ENCODE data around the gene INPP5A. TPM values are rescaled to one million over a fixed set of nuclear protein-coding genes. Genes with fewer than 3 reads are reported as not detected.

Gene INPP5A
- total and polyA plus RNA-seq, 2 experiments from 2014 or later, result 41.2 to 53.6 TPM

DNA sequence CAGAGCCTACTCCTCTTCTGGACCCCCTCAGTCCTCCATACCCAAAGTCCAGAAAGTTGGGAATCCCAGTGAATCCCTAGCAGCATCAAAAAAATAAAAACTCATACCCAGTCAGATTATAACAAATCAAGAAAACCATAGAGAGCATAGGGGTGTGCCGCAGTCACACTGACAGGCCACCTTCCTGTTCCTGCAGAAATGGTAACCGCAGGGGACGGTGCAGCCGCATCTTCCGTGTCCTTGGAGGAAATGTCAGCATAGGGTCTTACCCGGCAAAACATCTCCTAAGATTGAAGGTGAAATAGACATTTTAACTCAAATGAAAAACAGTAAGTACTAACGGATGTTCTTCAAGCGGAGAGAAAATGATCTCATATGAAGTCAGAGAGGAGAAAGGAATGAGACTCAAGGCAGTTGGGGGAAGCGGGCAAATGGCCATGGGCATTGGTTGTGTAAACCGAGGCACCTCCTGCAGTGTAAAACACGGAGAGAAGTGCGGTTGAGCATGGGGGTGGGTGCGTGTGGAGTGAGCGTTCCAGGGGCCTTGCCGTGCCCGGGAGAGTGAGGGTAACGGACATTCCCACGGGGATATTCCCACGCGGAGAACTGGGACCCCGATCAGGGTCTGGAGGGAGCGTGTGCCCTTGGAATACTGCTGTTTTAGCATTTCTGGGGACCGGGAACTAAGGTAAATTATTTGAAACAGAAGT lies 137.6 kb downstream of the INPP5A start:
- TF ChIP-seq EZH2 (IDR thresholded peaks at IDR 0.05; ENCODE audit: borderline replicate concordance) (no peak), EZH2phosphoT487 (IDR thresholded peaks at IDR 0.05; ENCODE audit: low read depth, severe bottlenecking, unreplicated experiment) (no peak), CTCF (IDR thresholded peaks at IDR 0.05; ENCODE audit: poor library complexity) (no peak)
- Histone ChIP-seq H3K36me3 (replicated peaks; ENCODE audit: insufficient read depth, low read depth) (no peaks in the 10 kb centered on the region), H3K4me1 (ENCODE audit: insufficient read depth) (no peaks in the 10 kb centered on the region), H3K9me3 (ENCODE audit: low read depth) (no peaks in the 10 kb centered on the region), H3K79me2 (no peaks in the 10 kb centered on the region), H3K9me2 (replicated peaks; ENCODE audit: insufficient read depth) (no peaks in the 10 kb centered on the region), H3K4me2 (no peak overlapping the region), H3K27me3 (no peaks in the 10 kb centered on the region), H3K27ac (no peak overlapping the region), H3K4me3 (no peak overlapping the region), H4K20me1 (ENCODE audit: insufficient read depth, poor library complexity, severe bottlenecking) (no peaks in the 10 kb centered on the region), H2AFZ (no peak overlapping the region)
- 93% methylated on average over 23 of the region's 23 CpGs for WGBS (ENCODE audit: low lambda C conversion rate, missing lambda C conversion rate)
- no peak for DNase-seq (ENCODE audit: low spot score)

DNA sequence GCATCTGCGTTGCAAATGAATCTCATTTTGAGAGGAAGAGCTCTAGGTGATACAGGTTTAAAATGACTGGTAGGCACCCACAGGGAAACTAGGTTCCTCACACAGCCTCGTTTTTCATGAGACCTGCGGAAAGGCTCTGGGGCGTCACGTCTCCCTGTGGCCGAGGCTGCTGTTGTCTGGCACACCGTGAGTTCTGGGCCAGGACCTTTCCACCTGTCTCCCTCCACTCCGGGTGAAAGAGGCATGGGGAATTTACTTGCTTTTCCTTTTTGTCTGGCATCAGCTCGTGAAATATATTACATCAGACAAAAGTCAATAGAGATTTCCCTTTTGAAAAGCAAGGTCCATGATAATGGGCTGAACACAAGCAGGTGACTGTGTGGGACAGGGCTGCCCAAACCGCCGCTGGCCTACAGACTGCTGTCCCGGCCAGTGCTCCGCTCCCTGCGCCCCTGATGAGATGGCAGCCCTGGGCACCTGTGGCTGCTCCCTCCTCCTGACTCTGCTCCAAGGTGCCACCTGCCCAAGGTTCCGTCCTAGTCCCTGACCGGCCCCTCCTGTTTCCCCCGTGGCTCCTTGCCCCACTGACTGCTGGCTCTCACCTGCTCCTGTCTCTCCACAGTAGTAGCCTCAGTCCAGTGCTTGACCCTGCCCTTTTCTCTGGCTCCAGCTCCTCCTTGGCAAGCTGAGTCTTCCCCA lies 138.8 kb downstream of the INPP5A start:
- no peak for DNase-seq (ENCODE audit: low spot score)
- H3K36me3 ChIP-seq (replicated peaks; ENCODE audit: insufficient read depth, low read depth), result no peaks in the 10 kb centered on the region
- no peak overlapping the region for H3K27ac ChIP-seq
- no peaks in the 10 kb centered on the region for H3K79me2 ChIP-seq
- H4K20me1 ChIP-seq (ENCODE audit: insufficient read depth, poor library complexity, severe bottlenecking), result no peaks in the 10 kb centered on the region
- H3K4me1 ChIP-seq (ENCODE audit: insufficient read depth), result no peaks in the 10 kb centered on the region
- TF ChIP-seq CTCF (IDR thresholded peaks at IDR 0.05; ENCODE audit: poor library complexity) (no peak), EZH2 (IDR thresholded peaks at IDR 0.05; ENCODE audit: borderline replicate concordance) (no peak), EZH2phosphoT487 (IDR thresholded peaks at IDR 0.05; ENCODE audit: low read depth, severe bottlenecking, unreplicated experiment) (no peak)
- H3K27me3 ChIP-seq, result no peaks in the 10 kb centered on the region
- no peaks in the 10 kb centered on the region for H3K9me2 ChIP-seq (replicated peaks; ENCODE audit: insufficient read depth)
- no peaks in the 10 kb centered on the region for H3K9me3 ChIP-seq (ENCODE audit: low read depth)
- WGBS (ENCODE audit: low lambda C conversion rate, missing lambda C conversion rate), result 89% methylated on average over 17 of the region's 17 CpGs
- no peak overlapping the region for H3K4me3 ChIP-seq
- H3K4me2 ChIP-seq, result no peak overlapping the region
- no peak overlapping the region for H2AFZ ChIP-seq

DNA sequence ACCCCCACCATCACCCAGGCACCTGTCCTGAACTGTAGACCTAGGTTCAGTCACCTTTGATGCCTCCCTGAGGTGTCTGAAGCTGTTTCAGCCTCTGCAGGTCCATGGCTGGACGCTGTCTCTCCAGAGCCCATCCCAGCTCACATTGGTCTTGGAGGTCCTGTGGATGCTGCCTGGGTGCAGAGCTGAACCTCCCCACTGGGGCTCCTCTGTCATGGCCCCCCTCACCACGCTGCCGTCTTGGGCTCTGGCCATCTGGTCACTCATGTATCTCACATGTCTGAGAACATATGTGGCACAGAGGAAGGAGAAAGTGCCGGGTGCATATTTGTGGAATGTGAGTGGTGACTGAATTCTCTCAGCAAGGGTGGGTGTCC lies 139.5 kb downstream of the INPP5A start:
- Histone ChIP-seq H3K4me1 (ENCODE audit: insufficient read depth) (no peaks in the 10 kb centered on the region), H3K4me2 (no peak overlapping the region), H3K27ac (no peak overlapping the region), H2AFZ (no peak overlapping the region), H3K9me2 (replicated peaks; ENCODE audit: insufficient read depth) (no peaks in the 10 kb centered on the region), H3K27me3 (no peaks in the 10 kb centered on the region), H3K79me2 (no peaks in the 10 kb centered on the region), H3K36me3 (replicated peaks; ENCODE audit: insufficient read depth, low read depth) (no peaks in the 10 kb centered on the region), H4K20me1 (ENCODE audit: insufficient read depth, poor library complexity, severe bottlenecking) (no peaks in the 10 kb centered on the region), H3K4me3 (no peak overlapping the region), H3K9me3 (ENCODE audit: low read depth) (no peaks in the 10 kb centered on the region)
- no peak for TF ChIP-seq CTCF (IDR thresholded peaks at IDR 0.05; ENCODE audit: poor library complexity)
- no peak for TF ChIP-seq EZH2phosphoT487 (IDR thresholded peaks at IDR 0.05; ENCODE audit: low read depth, severe bottlenecking, unreplicated experiment)
- TF ChIP-seq EZH2 (IDR thresholded peaks at IDR 0.05; ENCODE audit: borderline replicate concordance), result no peak
- no peak for DNase-seq (ENCODE audit: low spot score)
- WGBS (ENCODE audit: low lambda C conversion rate, missing lambda C conversion rate), result 82% methylated on average over 4 of the region's 4 CpGs
